Epidermal melanocyte (primary cell): ENCODE measurements around the gene GLP2R.

Experiments
- DNase-seq: peaks from one replicate; pipeline ENCODE4 v3.0.0; 2011; ENCODE audit warnings: low spot score; ENCODE audit not compliant: insufficient read length

Gene GLP2R

DNA sequence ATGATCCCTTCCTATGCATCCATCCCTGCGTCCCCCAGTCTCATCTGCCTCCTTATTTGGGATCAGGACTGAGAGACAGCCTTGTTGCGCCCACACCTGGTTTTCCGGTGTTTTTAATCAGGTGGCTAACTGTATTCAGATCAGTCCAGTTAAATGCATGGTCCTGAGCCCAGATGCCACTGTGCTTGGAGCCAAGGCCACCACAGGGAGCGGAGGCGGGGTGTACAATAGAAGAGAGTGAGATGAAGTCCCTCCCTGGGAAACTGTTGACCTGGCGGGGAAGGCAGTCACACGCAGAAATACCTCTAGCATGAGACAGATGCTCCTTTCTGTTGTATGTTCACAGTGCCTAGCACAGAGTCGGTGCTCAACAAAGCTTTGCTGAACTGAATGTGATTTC, 73.1 kb downstream of the GLP2R start:
- no peak for DNase-seq

DNA sequence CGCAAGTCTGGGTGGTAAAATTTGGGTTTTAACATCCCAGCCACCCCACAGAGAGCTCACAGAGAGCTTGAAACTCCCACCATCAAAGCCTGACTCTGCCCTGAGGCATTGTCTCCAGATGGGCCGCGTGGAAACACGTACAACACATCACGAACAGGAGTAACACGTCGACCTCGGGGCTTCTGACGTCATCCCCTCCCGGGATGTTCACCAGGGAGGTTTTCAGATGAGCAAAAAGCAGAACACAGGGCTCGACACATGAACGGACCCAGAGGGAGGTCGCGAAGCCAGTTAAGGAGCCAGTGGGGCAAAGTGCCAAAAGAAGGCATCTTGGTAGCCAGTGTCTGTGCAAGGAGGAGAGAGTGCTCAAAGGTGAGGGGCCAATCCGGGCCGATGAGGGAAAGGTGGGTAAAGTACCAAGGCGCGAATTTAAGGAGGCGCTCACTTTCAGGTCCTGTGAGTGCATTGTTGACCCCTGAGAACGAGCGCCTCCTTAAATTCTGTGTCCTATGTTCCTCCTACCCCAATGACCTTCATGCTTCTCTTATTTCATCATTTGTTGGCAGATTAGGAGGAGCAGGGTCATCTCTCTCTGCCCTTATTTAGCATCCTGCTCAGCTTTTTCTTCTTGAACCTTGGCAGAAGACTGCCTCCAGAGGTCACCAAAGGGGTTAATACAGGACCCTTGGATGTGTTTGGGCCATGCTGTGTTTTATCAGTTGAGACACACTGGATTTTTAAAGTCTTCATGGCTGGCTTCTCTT, 73.7 kb downstream of the GLP2R start:
- DNase-seq: no peak

DNA sequence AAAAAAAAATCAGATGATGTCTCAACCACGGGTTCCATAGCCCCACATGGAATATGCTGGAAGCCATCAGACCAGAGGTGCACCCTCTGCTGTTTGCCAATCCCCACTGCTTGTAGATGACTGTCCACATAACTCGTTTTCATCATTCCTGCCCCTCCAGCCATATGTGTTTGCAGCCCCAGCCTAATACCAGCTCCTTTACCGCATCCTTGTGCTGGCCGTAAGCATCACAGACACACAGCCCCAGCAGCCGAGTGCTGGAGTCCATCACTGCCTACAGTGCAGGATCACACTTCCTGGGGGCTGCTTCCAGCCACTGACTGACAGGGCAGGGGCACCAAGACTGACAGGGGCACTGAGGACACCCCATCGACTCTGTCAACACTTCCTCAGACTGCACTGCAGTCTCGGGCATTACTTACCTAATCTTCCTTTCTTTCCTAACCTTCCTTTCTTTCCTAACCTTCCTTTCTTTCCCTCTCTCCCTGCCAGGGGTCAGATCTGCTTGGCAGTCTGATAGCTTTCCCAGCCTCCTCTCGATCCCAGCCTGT, 74.4 kb downstream of the GLP2R start:
- no peak for DNase-seq

DNA sequence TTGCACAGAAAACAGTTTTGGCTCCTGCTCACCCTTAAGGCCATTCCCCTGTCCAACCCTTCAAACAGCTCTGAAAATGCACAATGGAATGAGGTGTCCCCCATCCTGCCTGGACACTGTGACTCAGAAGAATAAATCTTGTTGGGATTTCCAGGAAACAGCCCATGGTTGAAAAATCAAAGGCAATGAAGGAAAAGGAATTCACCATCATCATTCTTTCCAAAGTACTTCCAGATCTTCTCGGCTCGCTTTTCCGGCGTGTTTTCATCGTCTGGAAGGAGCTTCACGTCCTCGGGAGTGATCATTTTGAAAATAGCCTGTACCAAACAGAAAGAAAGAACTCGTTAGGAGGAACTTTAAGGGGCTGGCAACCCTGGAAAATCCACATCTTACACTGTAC, 75.1 kb downstream of the GLP2R start:
- peak; percentile 47 for DNase-seq

DNA sequence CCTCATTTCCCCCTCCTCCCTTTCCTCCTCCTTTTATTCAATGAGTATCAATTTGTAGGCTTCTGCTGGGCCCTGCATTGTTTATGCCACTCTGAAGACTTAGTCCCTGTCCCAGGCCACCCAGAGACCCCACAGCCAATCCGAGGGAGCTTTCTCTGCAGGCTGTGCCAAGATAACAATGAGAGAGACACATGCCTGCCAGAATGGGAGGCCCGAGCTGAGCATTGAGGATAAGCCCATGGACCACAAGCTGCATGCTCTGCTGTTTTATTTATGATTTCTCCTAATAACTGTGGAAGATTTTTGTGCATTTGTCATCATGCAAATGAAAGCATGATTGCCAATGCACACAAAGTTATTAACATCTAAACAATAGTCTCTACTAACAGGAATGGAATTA, 76.4 kb downstream of the GLP2R start:
- no peak for DNase-seq

DNA sequence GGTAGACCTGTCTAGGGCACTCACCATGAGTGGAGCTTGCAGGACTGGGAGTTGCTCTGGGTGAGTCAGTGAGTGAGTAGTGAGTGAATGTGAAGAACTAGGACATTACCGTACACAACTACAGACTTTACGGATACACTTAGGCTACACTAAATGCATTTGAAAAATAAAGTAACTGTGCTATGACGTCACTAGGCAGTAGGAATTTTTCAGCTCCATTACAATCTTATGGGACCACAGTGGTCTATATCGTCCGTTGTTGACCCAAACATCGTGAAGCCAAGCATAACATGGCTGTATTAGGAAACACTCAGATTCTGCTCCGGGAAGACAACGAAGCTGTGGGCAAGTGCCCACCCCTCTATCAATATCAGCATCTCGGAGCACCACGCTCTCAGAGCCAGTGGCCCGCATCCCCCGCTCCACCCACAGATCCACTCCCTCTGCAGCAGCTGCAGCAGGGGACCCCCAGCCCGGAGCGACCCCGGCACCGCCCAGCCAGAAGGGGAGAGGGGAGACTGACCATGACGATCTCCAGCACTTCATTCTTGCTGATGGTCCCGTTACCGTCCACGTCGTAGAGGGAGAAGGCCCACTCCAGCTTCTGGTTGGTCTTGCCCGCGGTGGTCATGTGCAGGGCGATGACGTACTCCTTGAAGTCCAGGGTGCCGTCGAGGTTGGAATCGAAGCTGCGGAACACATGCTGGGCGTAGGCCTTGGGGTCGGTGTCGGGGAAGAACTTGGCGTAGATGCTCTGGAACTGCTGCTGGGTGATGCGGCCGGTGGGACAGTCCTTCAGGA, 78.8 kb downstream of the GLP2R start:
- no peak for DNase-seq

DNA sequence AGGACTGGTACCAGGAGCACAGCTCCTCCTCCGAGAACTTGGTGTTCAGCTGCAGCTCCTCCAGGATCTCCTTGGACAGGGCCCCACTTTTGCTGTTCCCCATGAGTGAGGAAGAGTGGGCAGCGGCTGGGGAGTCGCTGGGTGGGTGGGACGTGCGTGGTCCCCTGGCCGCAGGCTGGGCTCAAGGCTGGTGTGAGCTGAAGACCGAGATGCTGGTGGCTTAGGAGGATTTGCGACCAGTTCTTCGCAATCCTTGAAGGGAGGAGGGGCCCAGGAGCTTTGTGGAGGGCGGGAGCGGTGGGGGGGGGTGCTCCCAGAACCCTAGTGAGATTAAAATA, 79.3 kb downstream of the GLP2R start, which contains the start of gene RCVRN:
Gene RCVRN (minus strand): TSS at position 194 of the 338 bp plus-strand sequence. CDS start 91 bp downstream, at position 103.
- DNase-seq: no peak

DNA sequence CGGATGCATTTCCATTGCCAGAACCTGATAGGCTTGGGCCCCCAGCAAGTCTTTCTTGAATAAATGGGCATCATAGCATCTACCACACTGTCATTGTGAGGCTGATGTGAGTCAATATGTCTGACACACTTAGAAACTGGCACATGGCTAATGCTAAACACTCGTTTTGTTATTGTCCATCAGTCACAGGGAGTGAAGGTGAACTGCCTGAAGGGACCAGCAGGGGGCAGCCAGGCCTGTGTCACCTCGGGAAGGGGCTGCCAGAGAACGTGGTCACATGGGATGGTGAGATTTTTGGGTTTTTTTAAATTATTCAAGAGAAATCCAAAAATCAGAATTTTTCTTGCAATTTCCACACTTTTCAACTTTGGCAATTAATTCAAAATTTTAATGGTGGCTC, 80.2 kb downstream of the GLP2R start:
- peak; percentile 50 for DNase-seq

DNA sequence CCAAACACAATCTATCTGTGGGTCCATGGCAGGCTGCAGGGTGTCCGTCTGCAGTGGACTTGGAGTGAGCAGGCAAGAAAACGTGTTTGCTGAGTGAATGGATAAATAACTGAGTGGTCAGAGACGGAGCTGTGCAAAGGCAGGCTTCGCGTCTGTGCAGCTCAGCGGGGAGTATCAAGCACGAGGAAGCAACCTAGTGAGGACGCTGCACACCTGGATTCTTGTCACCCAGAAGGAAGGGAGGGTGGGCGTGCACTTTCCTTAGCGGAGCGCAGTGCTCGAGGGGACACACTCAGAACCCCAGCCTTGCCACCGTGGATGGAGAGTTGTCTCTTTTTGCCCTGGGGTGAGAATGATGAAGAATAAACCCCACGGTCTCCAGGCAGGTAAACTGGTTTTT, 80.9 kb downstream of the GLP2R start:
- DNase-seq: no peak

DNA sequence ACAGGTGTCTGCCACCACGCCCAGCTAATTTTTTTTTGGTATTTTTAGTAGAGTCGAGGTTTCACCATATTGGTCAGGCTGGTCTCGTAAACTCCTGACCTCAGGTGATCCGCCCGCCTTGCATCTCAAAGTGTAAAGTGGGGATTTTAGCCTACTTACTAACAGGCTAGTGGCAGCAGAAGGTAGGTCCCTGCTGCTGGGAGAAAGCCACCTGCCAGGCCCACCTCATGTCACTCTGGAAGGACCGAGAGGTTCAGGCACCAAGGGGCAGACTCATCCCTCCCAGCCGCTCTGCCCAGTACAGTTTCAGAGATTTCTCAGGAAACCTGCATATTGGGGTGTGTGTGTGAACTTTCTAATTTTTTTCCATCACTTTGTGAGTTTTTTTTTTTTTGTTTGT, 81.4 kb downstream of the GLP2R start:
- no peak for DNase-seq

DNA sequence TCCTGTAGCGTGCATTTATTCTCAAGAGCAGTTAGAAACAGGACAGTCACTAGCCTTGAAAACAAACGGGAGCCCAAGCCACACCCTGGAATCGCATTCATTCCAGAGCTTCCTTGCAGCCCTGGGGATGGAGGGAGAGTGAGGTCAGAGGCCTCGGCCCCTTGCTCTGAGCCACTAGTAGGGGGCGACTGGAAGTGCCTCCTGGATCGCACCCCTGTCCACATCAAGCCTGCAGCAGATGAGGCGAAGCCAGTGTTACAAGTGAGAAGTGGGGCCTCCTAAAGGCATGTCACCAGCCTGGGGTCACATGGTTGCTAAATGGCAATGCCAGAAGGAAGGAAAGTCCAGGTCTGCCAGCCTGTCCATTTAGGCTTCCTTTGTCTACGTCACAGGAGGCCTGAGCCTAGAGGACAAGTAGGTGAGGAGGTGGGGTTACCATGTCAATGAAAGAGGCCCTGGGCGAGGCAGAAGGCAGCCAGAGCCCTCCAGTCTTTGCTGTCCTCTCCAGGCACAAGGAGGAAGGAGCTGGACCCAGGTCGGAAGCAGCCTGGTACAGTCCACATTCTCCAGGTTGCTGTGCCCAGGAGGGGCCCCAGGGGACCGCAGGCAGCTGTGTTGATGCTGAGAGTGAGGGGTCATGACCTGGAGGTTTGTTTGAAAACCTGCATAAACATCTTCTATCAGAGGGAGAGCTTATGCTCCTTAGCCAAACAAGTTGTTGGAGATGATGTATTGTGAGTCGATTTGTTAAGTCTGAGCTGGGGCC, 82.3 kb downstream of the GLP2R start:
- no peak for DNase-seq

DNA sequence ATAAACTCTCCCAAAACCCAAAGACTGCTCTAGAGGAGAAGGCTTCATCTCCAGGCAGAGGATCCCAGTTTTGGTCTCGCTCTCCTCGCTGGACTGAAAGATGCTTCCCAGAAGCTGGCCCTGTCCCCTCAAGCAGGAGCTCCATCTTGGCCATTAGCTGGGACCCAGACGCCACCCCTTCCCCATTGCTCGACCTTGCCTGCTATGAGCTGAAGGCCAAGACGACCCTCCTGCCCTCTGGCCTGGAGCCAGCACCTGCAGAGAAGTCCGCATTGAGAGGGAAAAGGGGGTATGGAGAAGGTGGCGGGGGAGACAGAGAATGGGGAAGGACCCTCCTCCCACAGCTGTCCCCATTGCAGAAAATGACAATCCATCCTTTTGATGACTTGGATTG, 82.9 kb downstream of the GLP2R start:
- no peak for DNase-seq

DNA sequence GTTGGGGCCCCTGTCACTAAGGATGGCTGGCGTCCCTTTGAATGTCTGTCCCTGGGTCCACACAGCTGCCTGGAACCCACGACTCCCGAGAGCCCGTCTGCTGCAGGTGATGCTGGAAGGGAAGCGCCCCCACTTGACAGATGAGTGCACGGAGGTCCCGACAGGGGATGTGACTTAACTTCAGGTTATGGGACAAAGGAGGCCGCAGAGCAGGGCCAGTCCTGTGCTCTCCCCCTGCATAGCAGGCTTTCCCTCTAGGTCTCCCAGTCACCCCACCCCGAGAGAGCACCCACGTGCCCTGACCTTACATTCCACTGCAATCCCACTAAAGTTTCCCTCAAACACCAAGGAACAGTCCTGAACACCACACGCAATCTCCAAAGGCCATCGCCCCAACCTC, 85.4 kb downstream of the GLP2R start:
- no peak for DNase-seq

DNA sequence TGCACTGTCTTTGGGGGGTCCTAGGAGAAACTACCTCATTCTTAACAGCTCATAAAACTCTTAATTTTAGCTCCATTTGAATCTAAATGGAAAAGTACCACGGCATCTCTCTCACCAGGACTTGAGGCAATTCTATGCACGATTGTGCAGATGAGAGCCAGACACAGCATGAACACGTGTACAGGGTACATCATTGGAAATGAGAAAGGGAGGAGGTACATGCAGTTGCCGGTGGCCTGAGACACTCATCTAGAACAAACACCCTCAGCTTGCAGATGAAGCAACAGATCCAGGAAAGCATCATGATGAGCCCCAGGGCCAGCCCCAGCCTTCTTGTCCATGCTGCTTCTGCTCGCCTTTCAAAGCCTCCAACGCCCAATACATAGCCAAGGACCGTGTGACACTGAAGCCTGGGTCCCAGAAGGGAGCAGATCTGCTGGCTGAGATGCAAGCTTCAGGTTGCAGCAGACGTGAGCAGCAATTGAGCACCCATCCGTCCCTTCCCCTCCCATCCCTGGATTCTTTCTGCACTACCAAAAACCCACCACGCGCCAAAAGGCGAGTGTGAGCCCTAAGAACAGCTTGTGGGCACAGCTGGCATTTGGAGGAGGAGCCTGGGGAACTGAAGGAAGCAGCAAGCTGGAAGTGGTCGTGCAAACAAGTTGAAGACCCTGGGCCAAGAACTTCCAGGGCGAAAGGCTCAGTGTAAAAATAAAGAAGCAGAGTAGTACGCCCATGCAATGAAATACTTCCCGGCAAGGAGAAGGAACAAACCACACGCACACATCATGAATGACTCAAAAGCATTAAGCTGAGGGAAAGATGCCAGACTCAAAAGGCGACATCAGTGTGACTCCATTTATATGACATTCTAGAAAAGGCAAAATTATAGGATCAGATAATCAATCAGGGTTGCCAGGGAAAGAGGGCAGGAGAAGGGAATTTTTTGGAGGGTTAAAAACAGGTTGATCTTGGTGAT, 86.7 kb downstream of the GLP2R start:
- DNase-seq: no peak

DNA sequence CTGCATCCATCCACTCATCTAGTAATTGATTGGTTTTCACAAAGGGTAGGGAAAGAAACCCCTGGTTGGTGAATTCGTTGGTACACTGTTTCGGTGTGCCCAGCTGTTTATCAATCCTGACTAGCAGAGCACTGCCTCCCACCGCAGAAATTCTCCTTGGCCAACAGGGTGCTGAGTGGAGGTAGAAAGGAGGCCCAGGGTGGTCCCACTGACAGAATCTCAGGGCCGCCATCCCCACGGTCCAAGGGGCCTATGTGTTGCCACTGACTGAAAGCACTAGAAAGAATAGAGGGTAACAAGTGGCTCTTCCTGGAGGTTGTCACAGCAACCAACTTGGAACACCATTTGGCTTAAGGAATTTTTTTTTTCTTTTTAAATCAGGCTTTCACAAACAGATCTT, 87.8 kb downstream of the GLP2R start:
- no peak for DNase-seq

DNA sequence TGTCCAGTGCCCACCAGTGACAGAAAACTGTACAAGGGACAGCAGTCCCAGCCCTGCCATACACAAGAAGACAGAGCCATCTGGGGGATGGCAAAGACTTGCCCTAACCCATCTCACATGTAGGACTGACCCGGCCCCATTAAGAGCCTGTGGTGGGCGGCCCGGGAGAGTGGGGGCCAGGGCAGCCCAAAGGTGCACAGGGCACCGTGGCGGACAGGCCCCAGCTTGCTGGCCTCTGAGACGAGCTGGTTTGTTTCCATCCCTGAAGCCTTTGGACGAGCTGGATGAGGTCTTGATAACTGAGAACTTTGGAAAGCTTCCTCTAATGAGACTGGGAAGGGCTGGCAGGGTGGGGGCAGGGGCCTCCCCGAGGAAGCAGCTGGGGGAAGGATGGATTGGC, 90.4 kb downstream of the GLP2R start:
- no peak for DNase-seq

DNA sequence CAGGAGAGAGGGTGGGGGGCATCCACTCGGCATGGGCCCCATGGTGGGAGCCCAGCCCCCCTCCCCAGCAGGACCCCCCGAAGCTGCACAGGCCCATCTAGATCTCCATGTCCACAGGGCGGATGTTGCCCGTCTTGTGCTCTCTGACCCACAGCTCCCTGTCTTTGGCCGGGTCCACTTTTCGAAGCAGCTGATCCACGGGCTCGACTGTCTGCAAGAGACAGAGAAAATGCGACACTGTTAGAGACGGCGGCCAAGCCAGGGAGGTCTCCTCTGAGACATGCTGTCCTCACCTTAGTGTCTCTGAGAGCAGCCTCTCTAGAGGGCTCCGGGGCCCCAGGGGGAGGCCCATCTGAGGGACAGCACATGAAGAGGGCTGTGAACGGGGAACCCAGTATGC, 91.4 kb downstream of the GLP2R start:
- DNase-seq: no peak

DNA sequence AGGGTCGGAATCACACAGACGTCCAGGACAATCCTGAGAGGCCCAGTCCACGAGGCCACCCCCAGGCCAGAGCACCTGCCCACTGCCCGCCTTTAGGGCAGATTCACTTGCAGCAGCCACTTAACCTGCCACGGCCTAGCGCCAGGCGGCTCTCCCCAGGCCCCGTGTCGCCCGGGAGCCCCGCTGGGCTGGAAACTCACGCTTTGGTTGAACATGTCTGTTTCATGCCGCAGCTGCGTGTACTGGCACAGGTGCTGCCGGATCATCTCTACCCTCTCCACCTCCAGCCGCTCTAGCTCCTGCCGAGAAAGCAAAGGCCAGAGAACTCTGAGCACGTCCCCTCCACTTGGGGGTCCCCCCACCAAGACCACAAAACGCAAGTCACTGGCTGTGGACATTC, 92.1 kb downstream of the GLP2R start:
- no peak for DNase-seq

DNA sequence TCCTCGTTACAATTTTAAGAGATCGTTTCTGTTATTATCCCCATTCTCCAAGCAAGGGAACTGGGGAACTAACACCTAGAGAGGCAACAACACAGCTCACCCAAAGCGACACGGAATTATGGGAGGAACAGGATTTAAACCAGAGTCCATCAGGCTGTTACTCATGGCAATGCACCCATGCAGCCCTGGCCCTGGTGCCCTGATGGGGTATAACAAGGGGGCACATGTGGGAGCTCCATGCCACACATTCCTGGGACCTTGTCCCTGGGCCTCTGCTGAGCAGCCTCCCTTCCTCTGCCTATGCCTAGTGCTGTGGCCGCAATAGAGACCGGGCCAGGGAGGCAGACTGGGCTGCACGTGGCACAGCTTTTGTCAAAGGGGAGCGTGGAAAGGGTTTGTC, 92.6 kb downstream of the GLP2R start:
- no peak for DNase-seq

DNA sequence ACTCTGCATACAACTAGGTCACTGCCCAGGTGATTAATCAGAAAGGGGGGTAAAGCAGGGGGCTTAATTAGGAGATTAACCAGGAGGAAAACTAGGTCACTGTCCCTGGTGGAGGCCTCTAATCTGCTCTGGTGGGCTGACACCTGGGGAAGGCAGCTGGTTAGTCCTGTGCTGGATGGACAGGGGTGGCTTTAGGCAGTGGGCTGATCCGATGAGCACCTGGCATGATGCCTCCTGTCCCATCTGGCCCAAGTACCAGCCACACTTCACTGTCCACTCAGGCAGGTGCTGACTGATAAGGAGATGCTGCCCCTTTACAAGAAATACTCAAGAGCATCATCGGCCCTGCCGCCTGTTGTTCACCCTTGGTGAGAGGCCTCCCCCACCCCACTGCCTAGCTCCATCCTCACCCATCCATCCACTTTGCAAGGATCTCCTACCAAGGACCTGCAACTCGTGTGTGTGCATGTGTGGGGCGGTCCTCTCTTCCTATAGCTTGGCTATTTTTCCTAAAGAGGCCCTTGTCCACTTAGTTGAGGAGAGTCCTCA, 93.2 kb downstream of the GLP2R start:
- DNase-seq: no peak
